ENCODE measurements around the gene PLEKHA8. TPM values are rescaled to one million over a fixed set of nuclear protein-coding genes. Genes with fewer than 3 reads are reported as not detected.

The PLEKHA8 gene
- total RNA-seq, 1 experiment from 2014 or later, result 38.1 TPM

DNA sequence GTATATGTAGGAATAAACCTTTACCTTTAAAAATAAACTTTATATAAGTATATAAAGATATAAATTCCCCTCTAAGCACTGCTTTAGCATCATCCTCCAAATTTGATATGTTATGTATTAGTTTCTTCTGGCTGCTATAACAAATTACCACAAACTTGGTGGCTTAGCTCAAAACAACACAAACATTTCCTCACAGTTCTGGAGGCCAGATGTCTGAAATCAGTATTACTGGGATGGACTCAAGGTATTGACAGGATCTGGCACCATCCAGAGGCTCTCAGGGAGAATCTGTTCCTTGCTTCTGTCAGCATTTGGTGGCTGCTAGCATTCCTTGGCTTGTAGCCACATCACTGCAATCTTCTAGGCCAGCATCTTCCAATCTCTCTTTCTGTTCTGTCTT, 31.9 kb upstream of the PLEKHA8 start:
- ATAC-seq, result no peak
- DNase-seq (ENCODE audit: low spot score), result no peak
- peaks cover 52% of the 10 kb centered on the region for H3K9me3 Mint-ChIP-seq
- H3K27ac Mint-ChIP-seq, result no peak overlapping the region
- H3K36me3 Mint-ChIP-seq, result peaks cover 27% of the 10 kb centered on the region
- H3K27me3 Mint-ChIP-seq (ENCODE audit: low read depth), result peaks cover 7% of the 10 kb centered on the region
- H3K4me3 Mint-ChIP-seq, result no peak overlapping the region
- TF ChIP-seq ZNF138 (CRISPR knock-in tag; conservative IDR thresholded peaks at IDR 0.05) (no peak), JAZF1 (CRISPR knock-in tag; IDR thresholded peaks at IDR 0.05) (no peak), SMAD3 (CRISPR knock-in tag; IDR thresholded peaks at IDR 0.05; ENCODE audit: borderline replicate concordance) (no peak), NR2C2 (CRISPR knock-in tag; IDR thresholded peaks at IDR 0.05) (no peak), ZNF263 (CRISPR knock-in tag; IDR thresholded peaks at IDR 0.05; ENCODE audit: low read depth) (no peak), JUN (CRISPR knock-in tag; IDR thresholded peaks at IDR 0.05) (no peak), ZNF423 (CRISPR knock-in tag; IDR thresholded peaks at IDR 0.05) (no peak), ATF1 (CRISPR knock-in tag; IDR thresholded peaks at IDR 0.05) (no peak), OVOL2 (CRISPR knock-in tag; IDR thresholded peaks at IDR 0.05; ENCODE audit: borderline replicate concordance) (no peak), ETV6 (CRISPR knock-in tag; IDR thresholded peaks at IDR 0.05) (no peak)
- TF ChIP-seq, protein P1, sequence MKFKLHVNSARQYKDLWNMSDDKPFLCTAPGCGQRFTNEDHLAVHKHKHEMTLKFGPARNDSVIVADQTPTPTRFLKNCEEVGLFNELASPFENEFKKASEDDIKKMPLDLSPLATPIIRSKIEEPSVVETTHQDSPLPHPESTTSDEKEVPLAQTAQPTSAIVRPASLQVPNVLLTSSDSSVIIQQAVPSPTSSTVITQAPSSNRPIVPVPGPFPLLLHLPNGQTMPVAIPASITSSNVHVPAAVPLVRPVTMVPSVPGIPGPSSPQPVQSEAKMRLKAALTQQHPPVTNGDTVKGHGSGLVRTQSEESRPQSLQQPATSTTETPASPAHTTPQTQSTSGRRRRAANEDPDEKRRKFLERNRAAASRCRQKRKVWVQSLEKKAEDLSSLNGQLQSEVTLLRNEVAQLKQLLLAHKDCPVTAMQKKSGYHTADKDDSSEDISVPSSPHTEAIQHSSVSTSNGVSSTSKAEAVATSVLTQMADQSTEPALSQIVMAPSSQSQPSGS (CRISPR knock-in tag; IDR thresholded peaks at IDR 0.05; ENCODE audit: borderline replicate concordance, low read depth), result no peak
- TF ChIP-seq, protein P2, sequence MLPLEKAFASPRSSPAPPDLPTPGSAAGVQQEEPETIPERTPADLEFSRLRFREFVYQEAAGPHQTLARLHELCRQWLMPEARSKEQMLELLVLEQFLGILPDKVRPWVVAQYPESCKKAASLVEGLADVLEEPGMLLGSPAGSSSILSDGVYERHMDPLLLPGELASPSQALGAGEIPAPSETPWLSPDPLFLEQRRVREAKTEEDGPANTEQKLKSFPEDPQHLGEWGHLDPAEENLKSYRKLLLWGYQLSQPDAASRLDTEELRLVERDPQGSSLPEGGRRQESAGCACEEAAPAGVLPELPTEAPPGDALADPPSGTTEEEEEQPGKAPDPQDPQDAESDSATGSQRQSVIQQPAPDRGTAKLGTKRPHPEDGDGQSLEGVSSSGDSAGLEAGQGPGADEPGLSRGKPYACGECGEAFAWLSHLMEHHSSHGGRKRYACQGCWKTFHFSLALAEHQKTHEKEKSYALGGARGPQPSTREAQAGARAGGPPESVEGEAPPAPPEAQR (CRISPR knock-in tag; IDR thresholded peaks at IDR 0.05), result no peak
- TF ChIP-seq, protein P3, sequence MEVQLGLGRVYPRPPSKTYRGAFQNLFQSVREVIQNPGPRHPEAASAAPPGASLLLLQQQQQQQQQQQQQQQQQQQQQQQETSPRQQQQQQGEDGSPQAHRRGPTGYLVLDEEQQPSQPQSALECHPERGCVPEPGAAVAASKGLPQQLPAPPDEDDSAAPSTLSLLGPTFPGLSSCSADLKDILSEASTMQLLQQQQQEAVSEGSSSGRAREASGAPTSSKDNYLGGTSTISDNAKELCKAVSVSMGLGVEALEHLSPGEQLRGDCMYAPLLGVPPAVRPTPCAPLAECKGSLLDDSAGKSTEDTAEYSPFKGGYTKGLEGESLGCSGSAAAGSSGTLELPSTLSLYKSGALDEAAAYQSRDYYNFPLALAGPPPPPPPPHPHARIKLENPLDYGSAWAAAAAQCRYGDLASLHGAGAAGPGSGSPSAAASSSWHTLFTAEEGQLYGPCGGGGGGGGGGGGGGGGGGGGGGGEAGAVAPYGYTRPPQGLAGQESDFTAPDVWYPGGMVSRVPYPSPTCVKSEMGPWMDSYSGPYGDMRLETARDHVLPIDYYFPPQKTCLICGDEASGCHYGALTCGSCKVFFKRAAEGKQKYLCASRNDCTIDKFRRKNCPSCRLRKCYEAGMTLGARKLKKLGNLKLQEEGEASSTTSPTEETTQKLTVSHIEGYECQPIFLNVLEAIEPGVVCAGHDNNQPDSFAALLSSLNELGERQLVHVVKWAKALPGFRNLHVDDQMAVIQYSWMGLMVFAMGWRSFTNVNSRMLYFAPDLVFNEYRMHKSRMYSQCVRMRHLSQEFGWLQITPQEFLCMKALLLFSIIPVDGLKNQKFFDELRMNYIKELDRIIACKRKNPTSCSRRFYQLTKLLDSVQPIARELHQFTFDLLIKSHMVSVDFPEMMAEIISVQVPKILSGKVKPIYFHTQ (CRISPR knock-in tag; IDR thresholded peaks at IDR 0.05), result no peak
- TF ChIP-seq, protein P4, sequence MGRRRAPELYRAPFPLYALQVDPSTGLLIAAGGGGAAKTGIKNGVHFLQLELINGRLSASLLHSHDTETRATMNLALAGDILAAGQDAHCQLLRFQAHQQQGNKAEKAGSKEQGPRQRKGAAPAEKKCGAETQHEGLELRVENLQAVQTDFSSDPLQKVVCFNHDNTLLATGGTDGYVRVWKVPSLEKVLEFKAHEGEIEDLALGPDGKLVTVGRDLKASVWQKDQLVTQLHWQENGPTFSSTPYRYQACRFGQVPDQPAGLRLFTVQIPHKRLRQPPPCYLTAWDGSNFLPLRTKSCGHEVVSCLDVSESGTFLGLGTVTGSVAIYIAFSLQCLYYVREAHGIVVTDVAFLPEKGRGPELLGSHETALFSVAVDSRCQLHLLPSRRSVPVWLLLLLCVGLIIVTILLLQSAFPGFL (CRISPR knock-in tag; IDR thresholded peaks at IDR 0.05; ENCODE audit: borderline replicate concordance), result no peak
- TF ChIP-seq, protein P5, sequence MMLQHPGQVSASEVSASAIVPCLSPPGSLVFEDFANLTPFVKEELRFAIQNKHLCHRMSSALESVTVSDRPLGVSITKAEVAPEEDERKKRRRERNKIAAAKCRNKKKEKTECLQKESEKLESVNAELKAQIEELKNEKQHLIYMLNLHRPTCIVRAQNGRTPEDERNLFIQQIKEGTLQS (CRISPR knock-in tag; conservative IDR thresholded peaks at IDR 0.05), result no peak
- TF ChIP-seq, protein P6, sequence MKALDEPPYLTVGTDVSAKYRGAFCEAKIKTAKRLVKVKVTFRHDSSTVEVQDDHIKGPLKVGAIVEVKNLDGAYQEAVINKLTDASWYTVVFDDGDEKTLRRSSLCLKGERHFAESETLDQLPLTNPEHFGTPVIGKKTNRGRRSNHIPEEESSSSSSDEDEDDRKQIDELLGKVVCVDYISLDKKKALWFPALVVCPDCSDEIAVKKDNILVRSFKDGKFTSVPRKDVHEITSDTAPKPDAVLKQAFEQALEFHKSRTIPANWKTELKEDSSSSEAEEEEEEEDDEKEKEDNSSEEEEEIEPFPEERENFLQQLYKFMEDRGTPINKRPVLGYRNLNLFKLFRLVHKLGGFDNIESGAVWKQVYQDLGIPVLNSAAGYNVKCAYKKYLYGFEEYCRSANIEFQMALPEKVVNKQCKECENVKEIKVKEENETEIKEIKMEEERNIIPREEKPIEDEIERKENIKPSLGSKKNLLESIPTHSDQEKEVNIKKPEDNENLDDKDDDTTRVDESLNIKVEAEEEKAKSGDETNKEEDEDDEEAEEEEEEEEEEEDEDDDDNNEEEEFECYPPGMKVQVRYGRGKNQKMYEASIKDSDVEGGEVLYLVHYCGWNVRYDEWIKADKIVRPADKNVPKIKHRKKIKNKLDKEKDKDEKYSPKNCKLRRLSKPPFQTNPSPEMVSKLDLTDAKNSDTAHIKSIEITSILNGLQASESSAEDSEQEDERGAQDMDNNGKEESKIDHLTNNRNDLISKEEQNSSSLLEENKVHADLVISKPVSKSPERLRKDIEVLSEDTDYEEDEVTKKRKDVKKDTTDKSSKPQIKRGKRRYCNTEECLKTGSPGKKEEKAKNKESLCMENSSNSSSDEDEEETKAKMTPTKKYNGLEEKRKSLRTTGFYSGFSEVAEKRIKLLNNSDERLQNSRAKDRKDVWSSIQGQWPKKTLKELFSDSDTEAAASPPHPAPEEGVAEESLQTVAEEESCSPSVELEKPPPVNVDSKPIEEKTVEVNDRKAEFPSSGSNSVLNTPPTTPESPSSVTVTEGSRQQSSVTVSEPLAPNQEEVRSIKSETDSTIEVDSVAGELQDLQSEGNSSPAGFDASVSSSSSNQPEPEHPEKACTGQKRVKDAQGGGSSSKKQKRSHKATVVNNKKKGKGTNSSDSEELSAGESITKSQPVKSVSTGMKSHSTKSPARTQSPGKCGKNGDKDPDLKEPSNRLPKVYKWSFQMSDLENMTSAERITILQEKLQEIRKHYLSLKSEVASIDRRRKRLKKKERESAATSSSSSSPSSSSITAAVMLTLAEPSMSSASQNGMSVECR (CRISPR knock-in tag; IDR thresholded peaks at IDR 0.05; ENCODE audit: borderline replicate concordance), result no peak
- POLR2A ChIA-PET, result no interaction called here
- H3K4me1 Mint-ChIP-seq, result peaks cover 14% of the 10 kb centered on the region
- CTCF ChIA-PET, result no interaction called here
